ENCODE measurements around the gene IFITM2.

Gene IFITM2

GRCh38 chr11:295351-296170 lies 12.1 kb upstream of the IFITM2 start:
- DNase-seq (ENCODE audit: low read depth), result no peak
- no peak for TF ChIP-seq CTCF (IDR thresholded peaks at IDR 0.05; ENCODE audit: insufficient read depth, low read depth, low read length, missing control alignments)
- no peak overlapping the region for H3K4me3 ChIP-seq (ENCODE audit: low read length)

- TF ChIP-seq CTCF (IDR thresholded peaks at IDR 0.05; ENCODE audit: insufficient read depth, low read depth, low read length, missing control alignments), result no peak
- no peak for DNase-seq (ENCODE audit: low read depth)
- no peak overlapping the region for H3K4me3 ChIP-seq (ENCODE audit: low read length)
These were observed 11.2 kb upstream of the IFITM2 start for GRCh38 chr11:296171-297050.

GRCh38 chr11:297051-297585 lies 10.5 kb upstream of the IFITM2 start:
- DNase-seq (ENCODE audit: low read depth), result no peak

GRCh38 chr11:297586-298405 lies 9.8 kb upstream of the IFITM2 start:
- no peak overlapping the region for H3K4me3 ChIP-seq (ENCODE audit: low read length)
- no peak for TF ChIP-seq CTCF (IDR thresholded peaks at IDR 0.05; ENCODE audit: insufficient read depth, low read depth, low read length, missing control alignments)
- no peak for DNase-seq (ENCODE audit: low read depth)

More at GRCh38 chr11:297051-297585, 10.5 kb upstream of the IFITM2 start:
- no peak for TF ChIP-seq CTCF (IDR thresholded peaks at IDR 0.05; ENCODE audit: insufficient read depth, low read depth, low read length, missing control alignments)
- no peak overlapping the region for H3K4me3 ChIP-seq (ENCODE audit: low read length)

GRCh38 chr11:298406-299065 lies 9.1 kb upstream of the IFITM2 start:
- DNase-seq (ENCODE audit: low read depth), result no peak
- H3K4me3 ChIP-seq (ENCODE audit: low read length), result no peak overlapping the region
- no peak for TF ChIP-seq CTCF (IDR thresholded peaks at IDR 0.05; ENCODE audit: insufficient read depth, low read depth, low read length, missing control alignments)
